A549 (cell line): Measurements from ENCODE around the gene IKZF3. TPM values are rescaled to one million over a fixed set of nuclear protein-coding genes. Genes with fewer than 3 reads are reported as not detected.

Source experiments
- ATAC-seq, 2 experiments: fragments of 200-7000 bp in 1 of 2; fragments of >200 bp in 1 of 2; cut with Nextera tagmentation in 1 of 2; cut with Tn5 transposase in 1 of 2; 3 replicates each; pipeline versions ENCODE4 v1.8.0 to v1.9.1; 2018 to 2020; ENCODE audit warnings: mild to moderate bottlenecking in 1 of 2, moderate library complexity in 1 of 2
- CTCF ChIA-PET: fragments of 300-600 bp; sonication (Branson Sonifier 250); formaldehyde crosslinking; extraction: SDS; loops from one replicate; lab custom pipeline; 2021; ENCODE audit warnings: antibody characterized with exemption, inconsistent platforms; lab: Yijun Ruan, JAX
- POLR2A ChIA-PET: fragments of 350-600 bp; formaldehyde crosslinking; extraction: SDS; loops from one replicate; lab custom pipeline; 2021; ENCODE audit warnings: antibody characterized with exemption, inconsistent platforms; lab: Yijun Ruan, JAX
- DNase-seq, 2 experiments: peaks; one replicate each; pipeline versions ENCODE4 v3.0.0 to v3.0.0-alpha.2; 2011 to 2016; ENCODE audit warnings: low read depth in 1 of 2, low spot score in 1 of 2
- FAIRE-seq: peaks from 2 replicates; lab custom pipeline; 2011; peaks lifted over from hg19 to GRCh38; lab: Jason Lieb, UNC
- H3K27ac ChIP-seq, 2 experiments: fragments of >200 bp; sonication (Bioruptor Twin); formaldehyde crosslinking; 3 replicates each; pipeline ENCODE4 v1.5.1; 2016 to 2017
- H3K4me1 ChIP-seq: fragments of >200 bp; sonication (Bioruptor Twin); formaldehyde crosslinking; 3 replicates; pipeline ENCODE4 v1.6.1; 2016
- H3K4me2 ChIP-seq: fragments of >200 bp; sonication (Bioruptor Twin); formaldehyde crosslinking; 3 replicates; pipeline ENCODE4 v1.6.1; 2016
- H3K4me3 ChIP-seq: fragments of >200 bp; sonication (Bioruptor Twin); formaldehyde crosslinking; 3 replicates; pipeline ENCODE4 v1.5.1; 2016
- H3K9me3 ChIP-seq: fragments of >200 bp; sonication (Bioruptor Twin); formaldehyde crosslinking; 3 replicates; pipeline ENCODE4 v1.6.1; 2016
- ATOH8 ChIP-seq: fragments of 250-450 bp; sonication (Bioruptor Pico); IDR thresholded peaks from 2 replicates; pipeline ENCODE4 v1.5.0; 2020; ENCODE audit warnings: low read depth, mild to moderate bottlenecking, moderate library complexity
- CBX2 ChIP-seq: fragments of 200-600 bp; sonication (generic); IDR thresholded peaks from 2 replicates; pipeline ENCODE4 v1.6.1; 2016; ENCODE audit warnings: low read depth, mild to moderate bottlenecking, borderline replicate concordance
- CHD2 ChIP-seq: fragments of 150-350 bp; IDR thresholded peaks from 2 replicates; pipeline ENCODE4 v1.6.1; 2014; ENCODE audit warnings: low read length; ENCODE audit not compliant: partially characterized antibody
- CTCF ChIP-seq: fragments of >200 bp; sonication (Bioruptor Twin); formaldehyde crosslinking; IDR thresholded peaks from 3 replicates; pipeline ENCODE4 v1.5.1; 2016
- E2F6 ChIP-seq: IDR thresholded peaks from 2 replicates; pipeline ENCODE4 v1.6.1; 2012; ENCODE audit warnings: low read depth, borderline replicate concordance
- ELK1 ChIP-seq: fragments of 150-350 bp; IDR thresholded peaks from 2 replicates; pipeline ENCODE4 v1.6.1; 2014; ENCODE audit warnings: low read depth, mild to moderate bottlenecking, low read length
- EP300 ChIP-seq, 2 experiments: fragments of >200 bp; sonication (Bioruptor Twin); formaldehyde crosslinking; IDR thresholded peaks; 2 replicates in 1 of 2; 3 replicates in 1 of 2; pipeline ENCODE4 v1.6.1; 2016 to 2017
- ESRRA ChIP-seq: fragments of 150-350 bp; IDR thresholded peaks from 2 replicates; pipeline ENCODE4 v1.6.1; 2014; ENCODE audit warnings: mild to moderate bottlenecking, low read length, borderline replicate concordance
- FOSB ChIP-seq: fragments of 250-450 bp; sonication (Bioruptor Pico); IDR thresholded peaks from 2 replicates; pipeline ENCODE4 v1.5.0; 2020; ENCODE audit warnings: mild to moderate bottlenecking, moderate library complexity
- GATA3 ChIP-seq: IDR thresholded peaks from 2 replicates; pipeline ENCODE4 v1.6.1; 2012; ENCODE audit warnings: borderline replicate concordance
- HMGXB4 ChIP-seq: fragments of 250-450 bp; sonication (Bioruptor Pico); IDR thresholded peaks from 2 replicates; pipeline ENCODE4 v1.5.0; 2021; ENCODE audit warnings: mild to moderate bottlenecking, moderate library complexity, borderline replicate concordance
- JUNB ChIP-seq: fragments of >200 bp; sonication (Bioruptor Twin); formaldehyde crosslinking; IDR thresholded peaks from 2 replicates; pipeline ENCODE4 v1.6.1; 2016
- KDM5A ChIP-seq: fragments of 200-600 bp; sonication (generic); IDR thresholded peaks from 2 replicates; pipeline ENCODE4 v1.6.1; 2016; ENCODE audit warnings: antibody characterized with exemption, mild to moderate bottlenecking
- MAX ChIP-seq: IDR thresholded peaks from 2 replicates; pipeline ENCODE4 v1.6.1; 2012
- MYC ChIP-seq: IDR thresholded peaks from 2 replicates; pipeline ENCODE4 v1.6.1; 2012; ENCODE audit warnings: mild to moderate bottlenecking, inconsistent platforms, low read length, improper control_type of control experiment, borderline replicate concordance
- NFE2L2 ChIP-seq: fragments of 150-350 bp; conservative IDR thresholded peaks from 2 replicates; pipeline ENCODE4 v1.6.1; 2014; ENCODE audit warnings: low read length
- PHF8 ChIP-seq: fragments of 200-600 bp; sonication (generic); IDR thresholded peaks from 2 replicates; pipeline ENCODE4 v1.6.1; 2016; ENCODE audit warnings: low read depth, mild to moderate bottlenecking, antibody characterized with exemption, moderate library complexity, borderline replicate concordance
- POLR2AphosphoS2 ChIP-seq: conservative IDR thresholded peaks from 2 replicates; pipeline ENCODE4 v1.6.1; 2012; ENCODE audit warnings: low read length, improper control_type of control experiment, inconsistent platforms
- RARB ChIP-seq: fragments of 250-450 bp; sonication (Bioruptor Pico); IDR thresholded peaks from 2 replicates; pipeline ENCODE4 v1.8.0; 2021; ENCODE audit warnings: mild to moderate bottlenecking, moderate library complexity
- RNF2 ChIP-seq: fragments of 200-600 bp; sonication (generic); IDR thresholded peaks from 2 replicates; pipeline ENCODE4 v1.6.1; 2016; ENCODE audit warnings: low read depth, mild to moderate bottlenecking, antibody characterized with exemption, moderate library complexity, borderline replicate concordance
- TP53 ChIP-seq: fragments of 250-450 bp; sonication (Bioruptor Pico); IDR thresholded peaks from 2 replicates; pipeline ENCODE4 v1.5.0; 2021; ENCODE audit warnings: mild to moderate bottlenecking, moderate library complexity
- USF2 ChIP-seq: fragments of 450-650 bp; IDR thresholded peaks from 2 replicates; pipeline ENCODE4 v1.6.1; 2014; ENCODE audit warnings: antibody characterized with exemption
- ZNF302 ChIP-seq: fragments of 250-450 bp; sonication (Bioruptor Pico); IDR thresholded peaks from 2 replicates; pipeline ENCODE4 v1.9.0; 2021; ENCODE audit warnings: inconsistent platforms, mild to moderate bottlenecking, moderate library complexity
- ZSCAN20 ChIP-seq: fragments of 250-450 bp; sonication (Bioruptor Pico); IDR thresholded peaks from 2 replicates; pipeline ENCODE4 v1.8.0; 2022; ENCODE audit warnings: mild to moderate bottlenecking, moderate library complexity
- WGBS: methylation state at CpG from one replicate; pipeline ENCODE4 v1.1.6; 2017; ENCODE audit errors: missing lambda C conversion rate; 5-methylcytosine and 5-hydroxymethylcytosine counted together
- polyA plus RNA-seq, 4 experiments: library from polyadenylated mRNA; depleted of rRNA in 3 of 4; stranded (reverse); fragments of >200 nt; fragmentation: RNase III in 1 of 4; extraction: RNeasy Plus Mini Kit Qiagen cat#74134 plus additional on column Dnase treatment in 1 of 4; gene quantifications; 2 replicates in 3 of 4; 3 replicates in 1 of 4; pipeline ENCODE4 v1.2.3, GENCODE V29; 2011 to 2017

The IKZF3 gene
- polyA plus RNA-seq, 2 of the 4 experiments (the other 2 are of a cell fraction): not detected

GRCh38 chr17:39751637-39752036, 112.5 kb downstream of the IKZF3 start:
- no peak for TF ChIP-seq ZSCAN20 (CRISPR knock-in tag)
- TF ChIP-seq CHD2: no peak
- no peak for TF ChIP-seq TP53
- no peak for TF ChIP-seq NFE2L2
- no peak for TF ChIP-seq MAX
- no peak for TF ChIP-seq HMGXB4 (CRISPR knock-in tag)
- TF ChIP-seq ELK1: no peak
- TF ChIP-seq RNF2: no peak
- TF ChIP-seq CTCF: no peak
- TF ChIP-seq ESRRA: no peak
- no peak for TF ChIP-seq JUNB
- TF ChIP-seq MYC: no peak
- TF ChIP-seq RARB (CRISPR knock-in tag): no peak
- no peak for TF ChIP-seq PHF8
- TF ChIP-seq CBX2: no peak
- TF ChIP-seq USF2: no peak
- TF ChIP-seq GATA3: no peak
- TF ChIP-seq FOSB: no peak
- no peaks in the 10 kb centered on the region for H3K9me3 ChIP-seq
- H3K4me2 ChIP-seq: no peak overlapping the region
- H3K4me3 ChIP-seq: no peak overlapping the region
- no peak for FAIRE-seq
- 82% methylated on average over 10 of the region's 10 CpGs for WGBS
- H3K27ac ChIP-seq: peak overlapping the region in 1 of 2 experiments; percentile 21; a peak in 1 of 6 replicates
- DNase-seq: no peak
- ChIA-PET POLR2A (no interaction called here), CTCF (interaction anchor here (1.8 to 15.6 kb wide), 5 partner anchors 21 to 128 kb away, joined by 5 to 217 read pairs (median 18); partner anchors contain the start of genes MIEN1, PPP1R1B and TCAP)
- peaks cover 21% of the 10 kb centered on the region for H3K4me1 ChIP-seq
- ATAC-seq: no peak

GRCh38 chr17:39751016-39751543, 113.0 kb downstream of the IKZF3 start:
- Histone ChIP-seq H3K4me3 (no peak overlapping the region), H3K4me2 (no peak overlapping the region), H3K4me1 (peaks cover 21% of the 10 kb centered on the region), H3K27ac (peak overlapping the region in 1 of 2 experiments; percentile 71; a peak in 3 of 6 replicates), H3K9me3 (no peaks in the 10 kb centered on the region)
- ATAC-seq (no peak), FAIRE-seq (no peak), DNase-seq (no peak)
- POLR2A ChIA-PET: no interaction called here
- CTCF ChIA-PET: interaction anchor here (3.3 to 15.6 kb wide), 3 partner anchors 8 to 127 kb away, joined by 9 to 217 read pairs (median 171); partner anchors contain the start of genes MIEN1 and PPP1R1B
- 78% methylated on average over 5 of the region's 5 CpGs for WGBS
- no peak for TF ChIP-seq ATOH8 (CRISPR knock-in tag)
- no peak for TF ChIP-seq ZNF302
- no peak for TF ChIP-seq PHF8
- no peak for TF ChIP-seq EP300 (IDR thresholded peaks at IDR 0.05)
- no peak for TF ChIP-seq CHD2
- TF ChIP-seq KDM5A: no peak
- no peak for TF ChIP-seq POLR2AphosphoS2
- no peak for TF ChIP-seq E2F6
